H9 (cell line): ENCODE results near the gene NT5DC1. TPM values are rescaled to one million over a fixed set of nuclear protein-coding genes. Genes with fewer than 3 reads are reported as not detected.

ENCODE experiments used
- DNase-seq: peaks from one replicate; pipeline ENCODE4 v3.0.0-alpha.2; 2017
- H2AFZ ChIP-seq: one replicate; pipeline ENCODE4 v1.6.1; 2013; ENCODE audit warnings: mild to moderate bottlenecking, low read length, control low read depth, moderate library complexity
- H2AK5ac ChIP-seq: 2 replicates; pipeline ENCODE4 v1.6.1; 2013; ENCODE audit warnings: low read length, control low read depth, mixed read lengths; ENCODE audit not compliant: insufficient read length
- H2BK120ac ChIP-seq: one replicate; pipeline ENCODE4 v1.6.1; 2013; ENCODE audit warnings: low read depth, mild to moderate bottlenecking, low read length, control low read depth, inconsistent platforms; ENCODE audit not compliant: poor library complexity, severe bottlenecking
- H2BK12ac ChIP-seq: 2 replicates; pipeline ENCODE4 v1.6.1; 2013; ENCODE audit warnings: low read length, control low read depth, mixed read lengths, low read depth; ENCODE audit not compliant: insufficient read length
- H2BK15ac ChIP-seq: 2 replicates; pipeline ENCODE4 v1.6.1; 2013; ENCODE audit warnings: low read depth, low read length, control low read depth
- H2BK20ac ChIP-seq: one replicate; pipeline ENCODE4 v1.6.1; 2013; ENCODE audit warnings: low read depth, mild to moderate bottlenecking, low read length, control low read depth, inconsistent platforms; ENCODE audit not compliant: poor library complexity, severe bottlenecking
- H2BK5ac ChIP-seq: 2 replicates; pipeline ENCODE4 v1.6.1; 2013; ENCODE audit warnings: low read length, control low read depth, mixed read lengths; ENCODE audit not compliant: insufficient read length
- H3K14ac ChIP-seq: 2 replicates; pipeline ENCODE4 v1.6.1; 2013; ENCODE audit warnings: low read length, control low read depth; ENCODE audit not compliant: insufficient read depth
- H3K18ac ChIP-seq: 2 replicates; pipeline ENCODE4 v1.6.1; 2013; ENCODE audit warnings: low read depth, mild to moderate bottlenecking, mixed read lengths, low read length, control low read depth; ENCODE audit not compliant: insufficient read length
- H3K23ac ChIP-seq: 2 replicates; pipeline ENCODE4 v1.6.1; 2013; ENCODE audit warnings: low read length, control low read depth, mixed read lengths, low read depth; ENCODE audit not compliant: insufficient read length
- H3K23me2 ChIP-seq: 2 replicates; pipeline ENCODE4 v1.6.1; 2013; ENCODE audit warnings: low read depth, mild to moderate bottlenecking, mixed read lengths, low read length, control low read depth; ENCODE audit not compliant: insufficient read length, poor library complexity, severe bottlenecking
- H3K27ac ChIP-seq: 2 replicates; pipeline ENCODE4 v1.5.1; 2013; ENCODE audit warnings: low read length, control low read depth, mixed read lengths, low read depth; ENCODE audit not compliant: insufficient read length
- H3K27me3 ChIP-seq: 2 replicates; pipeline ENCODE4 v1.6.1; 2013; ENCODE audit warnings: low read length, control low read depth, inconsistent platforms; ENCODE audit not compliant: insufficient read depth
- H3K4ac ChIP-seq: 2 replicates; pipeline ENCODE4 v1.6.1; 2013; ENCODE audit warnings: low read depth, mild to moderate bottlenecking, control low read depth, inconsistent platforms, low read length, moderate library complexity
- H3K4me1 ChIP-seq: 2 replicates; pipeline ENCODE4 v1.6.1; 2013; ENCODE audit warnings: low read length, control low read depth, inconsistent platforms; ENCODE audit not compliant: insufficient read depth
- H3K4me2 ChIP-seq: 2 replicates; pipeline ENCODE4 v1.6.1; 2013; ENCODE audit warnings: low read length, control low read depth, mixed read lengths; ENCODE audit not compliant: insufficient read length, insufficient read depth
- H3K56ac ChIP-seq: 2 replicates; pipeline ENCODE4 v1.6.1; 2013; ENCODE audit warnings: low read depth, mild to moderate bottlenecking, mixed read lengths, low read length, control low read depth; ENCODE audit not compliant: insufficient read length
- H3K79me1 ChIP-seq: 2 replicates; pipeline ENCODE4 v1.6.1; 2013; ENCODE audit warnings: low read depth, mild to moderate bottlenecking, moderate library complexity, low read length, control low read depth, inconsistent platforms; ENCODE audit not compliant: insufficient read depth, poor library complexity, severe bottlenecking
- H3K79me2 ChIP-seq: 2 replicates; pipeline ENCODE4 v1.6.1; 2013; ENCODE audit warnings: low read length, control low read depth, inconsistent platforms; ENCODE audit not compliant: insufficient read depth
- H3K9ac ChIP-seq: 2 replicates; pipeline ENCODE4 v1.6.1; 2013; ENCODE audit warnings: low read length, control low read depth, mixed read lengths; ENCODE audit not compliant: insufficient read length; ENCODE audit errors: extremely low read depth
- H3K9me3 ChIP-seq: one replicate; pipeline ENCODE4 v1.6.1; 2013; ENCODE audit warnings: low read depth, low read length, inconsistent platforms; ENCODE audit not compliant: control insufficient read depth
- H3T11ph ChIP-seq: one replicate; pipeline ENCODE4 v1.6.1; 2013; ENCODE audit warnings: mild to moderate bottlenecking, low read length, control low read depth, inconsistent platforms
- H4K20me1 ChIP-seq: one replicate; pipeline ENCODE4 v1.6.1; 2013; ENCODE audit not compliant: control insufficient read depth, insufficient read length, insufficient read depth
- H4K5ac ChIP-seq: 2 replicates; pipeline ENCODE4 v1.6.1; 2013; ENCODE audit warnings: low read depth, mild to moderate bottlenecking, mixed read lengths, low read length, control low read depth; ENCODE audit not compliant: insufficient read length
- H4K8ac ChIP-seq: replicated peaks from 2 replicates; pipeline ENCODE4 v1.6.1; 2013; ENCODE audit warnings: low read length, control low read depth, mixed read lengths, low read depth; ENCODE audit not compliant: insufficient read length
- H4K91ac ChIP-seq: 2 replicates; pipeline ENCODE4 v1.6.1; 2013; ENCODE audit warnings: low read depth, mild to moderate bottlenecking, moderate library complexity, mixed read lengths, low read length, control low read depth; ENCODE audit not compliant: insufficient read length
- H3K27ac Mint-ChIP-seq, 3 experiments: 2 replicates in 2 of 3; 3 replicates in 1 of 3; pipeline ENCODE4 v1.8.0; 2020 to 2021; ENCODE audit warnings: mixed read lengths in 3 of 3, mild to moderate bottlenecking in 1 of 3, moderate library complexity in 1 of 3
- H3K27me3 Mint-ChIP-seq: 2 replicates; pipeline ENCODE4 v1.8.0; 2021; ENCODE audit warnings: low read depth, mild to moderate bottlenecking, moderate library complexity, mixed read lengths
- H3K36me3 Mint-ChIP-seq, 3 experiments: 2 replicates in 2 of 3; 3 replicates in 1 of 3; pipeline ENCODE4 v1.8.0; 2020 to 2021; ENCODE audit warnings: low read depth in 3 of 3, mixed read lengths in 3 of 3; ENCODE audit not compliant: insufficient read depth in 1 of 3
- H3K4me1 Mint-ChIP-seq, 2 experiments: 2 replicates each; pipeline ENCODE4 v1.8.0; 2020; ENCODE audit warnings: mixed read lengths in 2 of 2
- H3K4me3 Mint-ChIP-seq, 2 experiments: 2 replicates in 1 of 2; 3 replicates in 1 of 2; pipeline ENCODE4 v1.8.0; 2020 to 2021; ENCODE audit warnings: mild to moderate bottlenecking in 2 of 2, mixed read lengths in 2 of 2, moderate library complexity in 1 of 2
- H3K9me3 Mint-ChIP-seq, 2 experiments: 2 replicates in 1 of 2; 3 replicates in 1 of 2; pipeline ENCODE4 v1.8.0; 2020; ENCODE audit warnings: mild to moderate bottlenecking in 2 of 2, mixed read lengths in 2 of 2, moderate library complexity in 1 of 2
- total RNA-seq: library from RNA; stranded (reverse); gene quantifications from 2 replicates; pipeline ENCODE4 v1.2.1, GENCODE V29; 2021
- TF ChIP-seq, protein P1 (sequence below): fragments of 200-600 bp; sonication (generic); conservative IDR thresholded peaks from 3 replicates; pipeline ENCODE4 v1.8.0; 2021; ENCODE audit warnings: antibody characterized with exemption, mild to moderate bottlenecking

NT5DC1 gene
- total RNA-seq, 1 experiment from 2014 or later = 64.9 TPM

DNA sequence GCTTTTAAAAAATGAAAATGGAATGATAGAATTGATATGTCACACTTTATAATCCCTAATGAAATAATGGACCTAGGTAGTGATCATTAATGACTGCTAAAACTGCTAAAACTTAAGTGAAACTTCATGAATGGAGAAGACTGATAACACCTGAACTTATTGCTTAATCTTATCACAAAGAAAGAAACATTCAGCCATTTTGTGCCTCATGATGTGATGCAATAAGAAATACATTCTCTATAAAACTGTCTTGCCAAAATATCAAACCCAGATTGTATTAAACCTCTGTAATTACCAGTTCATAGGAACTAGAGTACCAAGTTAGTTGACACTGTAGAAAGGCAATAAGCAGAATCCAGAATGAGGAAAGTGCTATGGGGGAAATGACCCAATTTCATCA, 79.7 kb downstream of the NT5DC1 start:
- Histone ChIP-seq H3K79me2 (no peaks in the 10 kb centered on the region), H3K27me3 (no peaks in the 10 kb centered on the region), H4K20me1 (no peaks in the 10 kb centered on the region), H3K79me1 (no peaks in the 10 kb centered on the region), H2BK12ac (no peak overlapping the region), H2AK5ac (no peak overlapping the region), H3K4ac (no peak overlapping the region), H3K4me2 (no peak overlapping the region), H3K23ac (no peak overlapping the region), H3K9ac (no peak overlapping the region), H2BK120ac (no peak overlapping the region), H3K9me3 (no peaks in the 10 kb centered on the region), H3K27ac (no peak overlapping the region), H3K14ac (no peak overlapping the region), H3T11ph (no peak overlapping the region), H2AFZ (no peak overlapping the region), H4K91ac (no peak overlapping the region), H4K8ac (no peak overlapping the region), H3K56ac (no peak overlapping the region), H2BK20ac (no peak overlapping the region), H2BK15ac (no peak overlapping the region), H3K23me2 (no peaks in the 10 kb centered on the region), H4K5ac (no peak overlapping the region), H2BK5ac (no peak overlapping the region), H3K18ac (no peak overlapping the region), H3K4me1 (no peaks in the 10 kb centered on the region)
- no peak for DNase-seq
- Mint-ChIP-seq H3K9me3 (peaks cover 5% of the 10 kb centered on the region in 2 experiments), H3K27me3 (no peaks in the 10 kb centered on the region), H3K27ac (no peak overlapping the region), H3K36me3 (peaks cover 2 to 5% (median 3%) of the 10 kb centered on the region in 3 experiments; a peak in 6 of 7 replicates), H3K4me3 (no peak overlapping the region), H3K4me1 (peaks cover 5 to 10% of the 10 kb centered on the region in 2 experiments)
- TF ChIP-seq, protein P1, sequence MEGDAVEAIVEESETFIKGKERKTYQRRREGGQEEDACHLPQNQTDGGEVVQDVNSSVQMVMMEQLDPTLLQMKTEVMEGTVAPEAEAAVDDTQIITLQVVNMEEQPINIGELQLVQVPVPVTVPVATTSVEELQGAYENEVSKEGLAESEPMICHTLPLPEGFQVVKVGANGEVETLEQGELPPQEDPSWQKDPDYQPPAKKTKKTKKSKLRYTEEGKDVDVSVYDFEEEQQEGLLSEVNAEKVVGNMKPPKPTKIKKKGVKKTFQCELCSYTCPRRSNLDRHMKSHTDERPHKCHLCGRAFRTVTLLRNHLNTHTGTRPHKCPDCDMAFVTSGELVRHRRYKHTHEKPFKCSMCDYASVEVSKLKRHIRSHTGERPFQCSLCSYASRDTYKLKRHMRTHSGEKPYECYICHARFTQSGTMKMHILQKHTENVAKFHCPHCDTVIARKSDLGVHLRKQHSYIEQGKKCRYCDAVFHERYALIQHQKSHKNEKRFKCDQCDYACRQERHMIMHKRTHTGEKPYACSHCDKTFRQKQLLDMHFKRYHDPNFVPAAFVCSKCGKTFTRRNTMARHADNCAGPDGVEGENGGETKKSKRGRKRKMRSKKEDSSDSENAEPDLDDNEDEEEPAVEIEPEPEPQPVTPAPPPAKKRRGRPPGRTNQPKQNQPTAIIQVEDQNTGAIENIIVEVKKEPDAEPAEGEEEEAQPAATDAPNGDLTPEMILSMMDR = no peak
